ENCODE results near the gene NCR2.

Gene NCR2

DNA sequence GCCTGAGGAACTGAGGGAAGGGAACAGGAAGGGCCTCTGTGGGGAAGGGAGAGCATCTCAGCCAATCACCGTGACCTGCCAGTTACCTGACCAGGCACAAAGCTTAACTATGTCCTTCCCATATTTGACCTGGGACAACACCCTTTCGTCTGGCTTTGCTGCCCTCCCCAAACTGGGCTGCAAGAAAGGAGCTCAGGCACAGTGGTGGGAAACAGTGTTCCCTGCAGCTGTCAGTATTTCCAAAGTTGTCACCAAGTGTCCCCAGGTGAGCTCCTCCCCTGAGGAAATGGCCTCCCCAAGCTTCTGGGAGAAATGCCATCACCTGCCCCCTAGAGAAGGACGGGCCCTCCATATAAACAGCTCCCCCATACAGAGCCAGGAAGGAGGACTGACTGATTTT is 17.9 kb downstream of the NCR2 start:
- Histone ChIP-seq H3K27ac (ENCODE audit: extremely low read depth, low read depth, low read length) (no peak overlapping the region), H3K4me3 (ENCODE audit: low read depth, low read length) (no peak overlapping the region), H3K4me1 (ENCODE audit: control insufficient read depth, insufficient read depth, low read length) (no peaks in the 10 kb centered on the region), H3K9me3 (ENCODE audit: control insufficient read depth, insufficient read depth, low read depth, low read length) (peaks cover 2% of the 10 kb centered on the region; the same call in 1 of the 2 replicates), H3K36me3 (ENCODE audit: control insufficient read depth in 2 of 2, insufficient read depth in 1 of 2, low read length in 2 of 2) (no peaks in the 10 kb centered on the region)
- TF ChIP-seq, protein P1, sequence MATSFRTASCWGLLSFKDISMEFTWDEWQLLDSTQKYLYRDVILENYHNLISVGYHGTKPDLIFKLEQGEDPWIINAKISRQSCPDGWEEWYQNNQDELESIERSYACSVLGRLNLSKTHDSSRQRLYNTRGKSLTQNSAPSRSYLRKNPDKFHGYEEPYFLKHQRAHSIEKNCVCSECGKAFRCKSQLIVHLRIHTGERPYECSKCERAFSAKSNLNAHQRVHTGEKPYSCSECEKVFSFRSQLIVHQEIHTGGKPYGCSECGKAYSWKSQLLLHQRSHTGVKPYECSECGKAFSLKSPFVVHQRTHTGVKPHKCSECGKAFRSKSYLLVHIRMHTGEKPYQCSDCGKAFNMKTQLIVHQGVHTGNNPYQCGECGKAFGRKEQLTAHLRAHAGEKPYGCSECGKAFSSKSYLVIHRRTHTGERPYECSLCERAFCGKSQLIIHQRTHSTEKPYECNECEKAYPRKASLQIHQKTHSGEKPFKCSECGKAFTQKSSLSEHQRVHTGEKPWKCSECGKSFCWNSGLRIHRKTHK (tag by site-specific recombination; IDR thresholded peaks at IDR 0.05): no peak
- TF ChIP-seq GLIS1 (tag by site-specific recombination; IDR thresholded peaks at IDR 0.05): 0 out of 2 replicates have a peak, but pooled peaks have one; percentile 10
- ChIA-PET CTCF (interaction anchor here (0.5 to 7.5 kb wide), 3 partner anchors 14 to 100 kb away, joined by 3 to 61 read pairs (median 5); no protein-coding TSS in a partner anchor), POLR2A (no interaction called here)

DNA sequence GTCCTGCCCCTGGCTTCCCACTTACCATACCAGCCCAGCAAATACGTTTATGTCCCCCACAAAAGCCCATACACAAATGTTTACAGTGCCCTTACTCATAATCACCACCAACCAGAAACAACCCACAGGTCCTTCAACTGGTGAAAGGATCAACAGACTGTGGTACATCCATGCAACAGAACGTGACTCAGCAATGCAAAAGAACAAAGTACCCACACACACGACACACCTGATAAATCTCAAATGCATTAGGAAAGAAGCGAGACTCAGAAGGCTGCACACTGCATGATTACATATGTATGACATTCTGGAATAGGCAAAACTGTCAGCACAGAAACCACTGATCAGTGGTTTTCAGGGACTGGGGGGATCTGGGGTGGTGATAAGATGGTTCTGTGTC is 20.5 kb downstream of the NCR2 start:
- TF ChIP-seq EGR2 (tag by site-specific recombination; IDR thresholded peaks at IDR 0.05; ENCODE audit: low read depth) (0 out of 2 replicates have a peak, but pooled peaks have one; percentile 20), ZNF571 (tag by site-specific recombination; IDR thresholded peaks at IDR 0.05) (no peak), SCRT2 (tag by site-specific recombination; IDR thresholded peaks at IDR 0.05) (peak; percentile 45)
- ChIA-PET CTCF (interaction anchor here (1.0 to 3.3 kb wide), 3 partner anchors 10 to 49 kb away, joined by 3 to 21 read pairs (median 4); no protein-coding TSS in a partner anchor), POLR2A (no interaction called here)
- Histone ChIP-seq H3K4me3 (ENCODE audit: low read depth, low read length) (no peak overlapping the region), H3K9me3 (ENCODE audit: control insufficient read depth, insufficient read depth, low read depth, low read length) (no peaks in the 10 kb centered on the region), H3K4me1 (ENCODE audit: control insufficient read depth, insufficient read depth, low read length) (no peaks in the 10 kb centered on the region), H3K27ac (ENCODE audit: extremely low read depth, low read depth, low read length) (no peak overlapping the region), H3K36me3 (ENCODE audit: control insufficient read depth in 2 of 2, insufficient read depth in 1 of 2, low read length in 2 of 2) (no peaks in the 10 kb centered on the region)

DNA sequence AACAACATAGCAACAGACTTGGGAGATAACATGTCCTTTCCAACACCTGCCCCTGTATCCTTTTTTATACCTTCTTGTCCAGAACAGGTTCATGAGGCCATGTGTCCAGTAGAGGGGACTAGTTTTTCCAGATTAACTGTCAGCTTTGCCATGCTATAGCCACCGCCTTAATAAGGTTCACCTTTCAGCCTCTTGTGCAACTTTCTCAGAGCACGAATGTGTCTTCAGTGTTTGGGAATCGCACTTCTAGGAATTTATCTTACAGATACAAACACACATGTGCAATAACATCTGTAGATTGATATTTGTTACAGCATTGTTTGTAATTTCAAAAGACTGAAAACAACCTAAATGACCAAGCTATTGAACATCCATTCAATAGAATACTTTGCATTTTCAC is 21.4 kb downstream of the NCR2 start:
- TF ChIP-seq SCRT2 (tag by site-specific recombination; IDR thresholded peaks at IDR 0.05) (no peak), ZNF423 (tag by site-specific recombination; IDR thresholded peaks at IDR 0.05) (no peak), REPIN1 (tag by site-specific recombination; IDR thresholded peaks at IDR 0.05; ENCODE audit: low read depth) (no peak), ZNF341 (tag by site-specific recombination; IDR thresholded peaks at IDR 0.05; ENCODE audit: low read depth) (no peak), ZFP3 (tag by site-specific recombination; IDR thresholded peaks at IDR 0.05; ENCODE audit: low read depth) (no peak)
- Histone ChIP-seq H3K9me3 (ENCODE audit: control insufficient read depth, insufficient read depth, low read depth, low read length) (no peaks in the 10 kb centered on the region), H3K4me1 (ENCODE audit: control insufficient read depth, insufficient read depth, low read length) (no peaks in the 10 kb centered on the region), H3K27ac (ENCODE audit: extremely low read depth, low read depth, low read length) (no peak overlapping the region), H3K4me3 (ENCODE audit: low read depth, low read length) (no peak overlapping the region), H3K36me3 (ENCODE audit: control insufficient read depth in 2 of 2, insufficient read depth in 1 of 2, low read length in 2 of 2) (no peaks in the 10 kb centered on the region)
- ChIA-PET POLR2A (no interaction called here), CTCF (interaction anchor here (0.6 to 3.3 kb wide), 5 partner anchors 9 to 983 kb away, joined by 3 to 21 read pairs (median 4); no protein-coding TSS in a partner anchor)

DNA sequence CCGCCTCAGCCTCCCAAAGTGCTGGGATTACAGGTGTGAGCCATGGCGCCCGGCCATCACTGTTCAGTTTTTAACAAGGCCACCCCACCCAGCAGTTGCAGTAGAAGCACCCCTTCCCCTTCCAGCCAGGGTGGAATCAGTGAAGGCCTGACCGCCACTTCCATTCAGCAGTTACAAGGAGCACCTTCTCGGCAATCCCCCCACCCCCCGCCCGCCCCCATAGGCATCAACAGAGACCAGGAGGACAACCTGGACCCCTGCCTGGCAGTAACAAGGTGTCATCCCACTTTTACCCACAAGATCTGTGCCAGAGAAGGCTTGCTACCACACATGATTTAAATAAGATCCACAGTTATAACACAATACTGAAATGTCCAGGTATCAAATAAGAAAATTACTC is 23.1 kb downstream of the NCR2 start:
- Histone ChIP-seq H3K27ac (ENCODE audit: extremely low read depth, low read depth, low read length) (no peak overlapping the region), H3K4me1 (ENCODE audit: control insufficient read depth, insufficient read depth, low read length) (no peaks in the 10 kb centered on the region), H3K4me3 (ENCODE audit: low read depth, low read length) (no peak overlapping the region), H3K9me3 (ENCODE audit: control insufficient read depth, insufficient read depth, low read depth, low read length) (no peaks in the 10 kb centered on the region), H3K36me3 (ENCODE audit: control insufficient read depth in 2 of 2, insufficient read depth in 1 of 2, low read length in 2 of 2) (no peaks in the 10 kb centered on the region)
- TF ChIP-seq ZNF138 (tag by site-specific recombination; IDR thresholded peaks at IDR 0.05; ENCODE audit: borderline replicate concordance) (no peak), SCRT1 (tag by site-specific recombination; IDR thresholded peaks at IDR 0.05; ENCODE audit: borderline replicate concordance) (no peak), BCL11B (tag by site-specific recombination; IDR thresholded peaks at IDR 0.05; ENCODE audit: low read depth) (no peak)
- POLR2A ChIA-PET: no interaction called here
- CTCF ChIA-PET: interaction anchor here (3.3 kb wide), 1 partner anchor 9 kb away, joined by 21 read pairs; no protein-coding TSS in a partner anchor

DNA sequence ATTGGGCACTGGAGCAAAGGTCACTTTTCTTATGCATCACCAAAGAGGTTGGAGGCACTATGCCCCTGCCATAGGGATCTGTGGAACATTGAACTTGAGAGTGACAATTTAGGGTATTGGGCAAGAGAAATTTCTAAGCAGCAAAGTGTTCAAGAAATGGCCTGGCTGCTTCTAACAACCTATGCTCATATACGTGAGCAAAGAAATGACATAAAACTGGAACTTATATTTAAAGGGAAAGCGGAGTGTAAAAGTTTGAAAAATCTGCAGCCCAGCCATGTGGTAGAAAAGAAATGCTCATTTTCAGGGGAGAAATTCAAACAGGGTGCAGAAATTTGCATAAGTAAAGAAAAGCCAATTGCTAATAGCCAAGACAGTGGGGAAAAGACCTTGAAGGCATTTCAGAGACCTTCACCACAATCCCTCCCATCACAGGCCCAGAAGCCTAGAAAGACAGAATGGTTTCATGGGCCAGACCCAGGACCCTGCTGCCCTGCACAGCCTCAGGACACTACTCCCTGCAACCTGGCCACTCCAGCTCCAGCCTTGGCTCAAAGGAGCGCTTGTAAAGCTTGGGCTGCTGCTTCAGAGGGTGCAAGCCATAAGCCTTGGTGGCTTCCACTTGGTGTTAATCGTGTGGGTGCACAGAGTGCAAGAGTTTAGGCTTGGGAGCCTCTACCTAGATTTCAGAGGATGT is 24.4 kb downstream of the NCR2 start:
- H3K4me3 ChIP-seq (ENCODE audit: low read depth, low read length): no peak overlapping the region
- H3K9me3 ChIP-seq (ENCODE audit: control insufficient read depth, insufficient read depth, low read depth, low read length): no peaks in the 10 kb centered on the region
- TF ChIP-seq SETDB1 (IDR thresholded peaks at IDR 0.05; ENCODE audit: insufficient read length, low read length) (peak; percentile 68), ZNF2 (tag by site-specific recombination; IDR thresholded peaks at IDR 0.05) (no peak)
- CTCF ChIA-PET: interaction anchor here (0.6 to 1.2 kb wide), 3 partner anchors 9 to 319 kb away, joined by 3 to 4 read pairs (median 3); no protein-coding TSS in a partner anchor
- POLR2A ChIA-PET: interaction anchor here (0.5 kb wide), 1 partner anchor 364 kb away, joined by 5 read pairs; no protein-coding TSS in a partner anchor
- no peaks in the 10 kb centered on the region for H3K4me1 ChIP-seq (ENCODE audit: control insufficient read depth, insufficient read depth, low read length)
- H3K36me3 ChIP-seq (ENCODE audit: control insufficient read depth in 2 of 2, insufficient read depth in 1 of 2, low read length in 2 of 2): no peaks in the 10 kb centered on the region
- no peak overlapping the region for H3K27ac ChIP-seq (ENCODE audit: extremely low read depth, low read depth, low read length)

Measured in HEK293 (cell line).